ENCODE results near the gene CDH11.

Gene CDH11

DNA sequence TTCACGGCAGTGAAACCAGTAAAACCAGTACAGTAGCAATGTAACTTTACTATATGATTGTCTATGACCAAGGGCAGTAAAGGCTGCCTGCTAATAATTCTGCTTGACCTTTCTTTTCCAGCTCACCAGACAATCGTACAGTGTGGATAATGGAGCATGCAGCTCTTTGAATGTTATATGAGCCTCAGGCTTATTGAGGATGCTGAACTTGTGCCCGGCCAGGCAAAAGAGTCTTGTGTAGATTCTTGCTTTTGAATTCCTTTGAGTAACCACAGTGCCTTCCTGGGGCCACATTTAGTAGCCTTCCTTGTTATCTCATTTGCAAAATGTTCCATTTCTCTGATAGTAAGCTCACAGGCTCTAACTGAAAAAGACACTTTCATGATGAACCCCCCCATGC is 131.8 kb downstream of the CDH11 start:
- Histone ChIP-seq H2AFZ (ENCODE audit: low read length) (no peak overlapping the region), H3K36me3 (replicated peaks; ENCODE audit: insufficient read depth, low read length) (no peaks in the 10 kb centered on the region), H3K4me1 (ENCODE audit: low read length) (no peaks in the 10 kb centered on the region), H3K9ac (ENCODE audit: low read length) (no peak overlapping the region), H3K27me3 (replicated peaks; ENCODE audit: insufficient read depth, low read length) (no peaks in the 10 kb centered on the region), H3K4me3 (ENCODE audit: low read length) (no peak overlapping the region), H3K9me3 (replicated peaks; ENCODE audit: insufficient read depth, low read length) (no peaks in the 10 kb centered on the region), H4K20me1 (ENCODE audit: insufficient read depth, low read length) (no peaks in the 10 kb centered on the region), H3K79me2 (ENCODE audit: low read length) (no peaks in the 10 kb centered on the region), H3K4me2 (ENCODE audit: low read depth, low read length) (no peak overlapping the region), H3F3A (ENCODE audit: insufficient read depth, low read length) (no peaks in the 10 kb centered on the region), H3K27ac (ENCODE audit: low read length) (no peak overlapping the region), H3K9me2 (replicated peaks; ENCODE audit: insufficient read depth, low read length) (no peaks in the 10 kb centered on the region)
- no peak for DNase-seq
- TF ChIP-seq, protein P1, sequence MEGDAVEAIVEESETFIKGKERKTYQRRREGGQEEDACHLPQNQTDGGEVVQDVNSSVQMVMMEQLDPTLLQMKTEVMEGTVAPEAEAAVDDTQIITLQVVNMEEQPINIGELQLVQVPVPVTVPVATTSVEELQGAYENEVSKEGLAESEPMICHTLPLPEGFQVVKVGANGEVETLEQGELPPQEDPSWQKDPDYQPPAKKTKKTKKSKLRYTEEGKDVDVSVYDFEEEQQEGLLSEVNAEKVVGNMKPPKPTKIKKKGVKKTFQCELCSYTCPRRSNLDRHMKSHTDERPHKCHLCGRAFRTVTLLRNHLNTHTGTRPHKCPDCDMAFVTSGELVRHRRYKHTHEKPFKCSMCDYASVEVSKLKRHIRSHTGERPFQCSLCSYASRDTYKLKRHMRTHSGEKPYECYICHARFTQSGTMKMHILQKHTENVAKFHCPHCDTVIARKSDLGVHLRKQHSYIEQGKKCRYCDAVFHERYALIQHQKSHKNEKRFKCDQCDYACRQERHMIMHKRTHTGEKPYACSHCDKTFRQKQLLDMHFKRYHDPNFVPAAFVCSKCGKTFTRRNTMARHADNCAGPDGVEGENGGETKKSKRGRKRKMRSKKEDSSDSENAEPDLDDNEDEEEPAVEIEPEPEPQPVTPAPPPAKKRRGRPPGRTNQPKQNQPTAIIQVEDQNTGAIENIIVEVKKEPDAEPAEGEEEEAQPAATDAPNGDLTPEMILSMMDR (IDR thresholded peaks at IDR 0.05; ENCODE audit: low read length), result no peak
- TF ChIP-seq EZH2 (optimal IDR thresholded peaks at IDR 0.05; ENCODE audit: low read depth, low read length) (no peak), EZH2phosphoT487 (IDR thresholded peaks at IDR 0.05; ENCODE audit: low read length) (no peak)

DNA sequence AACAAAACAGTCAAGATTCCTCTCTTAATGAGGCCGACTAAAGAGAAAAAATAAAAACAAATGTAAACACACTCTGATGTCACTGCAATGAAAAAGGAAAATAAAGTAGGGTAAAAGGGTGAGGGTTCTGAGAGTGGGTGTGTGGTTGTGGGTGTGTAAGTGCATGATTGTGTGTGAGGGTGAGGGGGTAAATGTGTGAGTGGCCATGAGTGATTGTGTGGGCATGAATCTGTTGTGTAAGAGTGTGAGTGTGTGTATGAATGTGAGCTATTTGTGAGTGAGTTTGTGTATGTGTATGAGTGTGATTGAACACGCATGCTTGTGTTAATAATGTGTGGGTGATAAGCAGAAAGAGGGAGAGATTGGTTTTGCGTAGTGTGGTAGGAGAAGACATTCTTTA is 132.8 kb downstream of the CDH11 start:
- Histone ChIP-seq H3K4me1 (ENCODE audit: low read length) (no peaks in the 10 kb centered on the region), H3K36me3 (replicated peaks; ENCODE audit: insufficient read depth, low read length) (no peaks in the 10 kb centered on the region), H3K9me3 (replicated peaks; ENCODE audit: insufficient read depth, low read length) (no peaks in the 10 kb centered on the region), H4K20me1 (ENCODE audit: insufficient read depth, low read length) (no peaks in the 10 kb centered on the region), H3K27me3 (replicated peaks; ENCODE audit: insufficient read depth, low read length) (no peaks in the 10 kb centered on the region), H3K4me2 (ENCODE audit: low read depth, low read length) (no peak overlapping the region), H3K9ac (ENCODE audit: low read length) (no peak overlapping the region), H3K4me3 (ENCODE audit: low read length) (no peak overlapping the region), H3K79me2 (ENCODE audit: low read length) (no peaks in the 10 kb centered on the region), H3K9me2 (replicated peaks; ENCODE audit: insufficient read depth, low read length) (no peaks in the 10 kb centered on the region), H3F3A (ENCODE audit: insufficient read depth, low read length) (no peaks in the 10 kb centered on the region), H3K27ac (ENCODE audit: low read length) (no peak overlapping the region), H2AFZ (ENCODE audit: low read length) (no peak overlapping the region)
- no peak for DNase-seq
- TF ChIP-seq EZH2 (optimal IDR thresholded peaks at IDR 0.05; ENCODE audit: low read depth, low read length) (no peak), EZH2phosphoT487 (IDR thresholded peaks at IDR 0.05; ENCODE audit: low read length) (no peak)
- TF ChIP-seq, protein P1 (IDR thresholded peaks at IDR 0.05; ENCODE audit: low read length), result no peak

DNA sequence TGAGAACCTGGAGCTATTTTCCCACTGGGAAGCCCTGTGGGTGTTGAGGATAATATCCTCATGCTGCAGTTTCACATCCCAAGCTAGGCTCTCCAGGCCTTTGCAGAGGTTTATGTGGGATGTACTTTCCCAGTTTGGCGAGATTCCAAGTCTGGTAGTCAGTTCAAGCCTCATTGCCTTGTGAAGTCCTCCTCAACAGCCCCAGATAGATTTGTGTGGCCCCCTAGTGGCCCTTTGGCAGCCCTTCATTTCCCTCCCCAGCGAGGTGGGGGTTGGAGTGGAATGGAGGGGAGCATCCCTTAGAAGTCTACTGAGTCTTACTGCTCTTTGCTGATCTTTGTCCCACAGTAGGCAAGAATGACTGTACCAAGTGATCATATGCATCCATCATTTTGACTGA is 137.9 kb downstream of the CDH11 start:
- no peak for TF ChIP-seq EZH2 (optimal IDR thresholded peaks at IDR 0.05; ENCODE audit: low read depth, low read length)
- no peak for TF ChIP-seq EZH2phosphoT487 (IDR thresholded peaks at IDR 0.05; ENCODE audit: low read length)
- TF ChIP-seq, protein P1 (IDR thresholded peaks at IDR 0.05; ENCODE audit: low read length), result peak; percentile 25
- no peaks in the 10 kb centered on the region for H3K79me2 ChIP-seq (ENCODE audit: low read length)
- H3K36me3 ChIP-seq (replicated peaks; ENCODE audit: insufficient read depth, low read length), result no peaks in the 10 kb centered on the region
- no peak overlapping the region for H3K9ac ChIP-seq (ENCODE audit: low read length)
- H3K4me2 ChIP-seq (ENCODE audit: low read depth, low read length), result no peak overlapping the region
- no peak overlapping the region for H3K4me3 ChIP-seq (ENCODE audit: low read length)
- no peaks in the 10 kb centered on the region for H3K9me3 ChIP-seq (replicated peaks; ENCODE audit: insufficient read depth, low read length)
- H3K9me2 ChIP-seq (replicated peaks; ENCODE audit: insufficient read depth, low read length), result no peaks in the 10 kb centered on the region
- no peak overlapping the region for H3K27ac ChIP-seq (ENCODE audit: low read length)
- H3K4me1 ChIP-seq (ENCODE audit: low read length), result no peaks in the 10 kb centered on the region
- no peaks in the 10 kb centered on the region for H3K27me3 ChIP-seq (replicated peaks; ENCODE audit: insufficient read depth, low read length)
- DNase-seq, result no peak
- no peaks in the 10 kb centered on the region for H4K20me1 ChIP-seq (ENCODE audit: insufficient read depth, low read length)
- no peak overlapping the region for H2AFZ ChIP-seq (ENCODE audit: low read length)
- no peaks in the 10 kb centered on the region for H3F3A ChIP-seq (ENCODE audit: insufficient read depth, low read length)
